ENCODE data around the gene CEP43.

DNA sequence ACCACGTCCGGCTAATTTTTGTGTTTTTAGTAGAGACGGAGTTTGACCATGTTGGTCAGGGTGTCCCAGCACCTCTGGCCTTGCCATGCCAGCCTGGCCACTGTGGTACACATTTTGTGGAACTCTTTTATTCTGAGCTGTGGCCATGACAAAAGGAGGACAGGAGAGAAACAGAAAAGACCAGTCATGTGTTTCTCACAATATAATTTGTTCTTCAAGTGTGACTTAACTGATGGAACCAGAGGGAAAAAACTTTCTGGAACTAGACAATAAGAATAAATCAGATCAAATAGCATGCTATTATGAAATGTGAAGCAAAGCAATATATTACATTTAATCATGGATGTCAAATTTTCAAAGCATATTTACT is 38.6 kb upstream of the CEP43 start:
- TF ChIP-seq, protein P1, sequence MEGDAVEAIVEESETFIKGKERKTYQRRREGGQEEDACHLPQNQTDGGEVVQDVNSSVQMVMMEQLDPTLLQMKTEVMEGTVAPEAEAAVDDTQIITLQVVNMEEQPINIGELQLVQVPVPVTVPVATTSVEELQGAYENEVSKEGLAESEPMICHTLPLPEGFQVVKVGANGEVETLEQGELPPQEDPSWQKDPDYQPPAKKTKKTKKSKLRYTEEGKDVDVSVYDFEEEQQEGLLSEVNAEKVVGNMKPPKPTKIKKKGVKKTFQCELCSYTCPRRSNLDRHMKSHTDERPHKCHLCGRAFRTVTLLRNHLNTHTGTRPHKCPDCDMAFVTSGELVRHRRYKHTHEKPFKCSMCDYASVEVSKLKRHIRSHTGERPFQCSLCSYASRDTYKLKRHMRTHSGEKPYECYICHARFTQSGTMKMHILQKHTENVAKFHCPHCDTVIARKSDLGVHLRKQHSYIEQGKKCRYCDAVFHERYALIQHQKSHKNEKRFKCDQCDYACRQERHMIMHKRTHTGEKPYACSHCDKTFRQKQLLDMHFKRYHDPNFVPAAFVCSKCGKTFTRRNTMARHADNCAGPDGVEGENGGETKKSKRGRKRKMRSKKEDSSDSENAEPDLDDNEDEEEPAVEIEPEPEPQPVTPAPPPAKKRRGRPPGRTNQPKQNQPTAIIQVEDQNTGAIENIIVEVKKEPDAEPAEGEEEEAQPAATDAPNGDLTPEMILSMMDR (IDR thresholded peaks at IDR 0.05): no peak
- TF ChIP-seq POLR2A (IDR thresholded peaks at IDR 0.05): no peak

All from Peyer's patch (tissue), 4 donors.